T-cell (primary cell): ENCODE results near the gene ALDH2. TPM values are rescaled to one million over a fixed set of nuclear protein-coding genes. Genes with fewer than 3 reads are reported as not detected.

Source experiments
- ATAC-seq, 4 experiments: fragments of 200-7000 bp in 3 of 4; fragments of 150-1000 bp in 1 of 4; cut with Tn5 transposase; replicated peaks in 1 of 4; 1 replicate in 3 of 4; 2 replicates in 1 of 4; pipeline ENCODE4 v1.10.0; 2021; ENCODE audit warnings: moderate library complexity in 3 of 4, mild to moderate bottlenecking in 2 of 4, moderate number of reproducible peaks in 1 of 4
- CTCF ChIA-PET, 2 donors: fragments of 300-600 bp; sonication (Branson Sonifier 250); formaldehyde crosslinking; loops; one replicate each; lab custom pipeline; 2022; ENCODE audit warnings: antibody characterized with exemption in 2 of 2; lab: Charles Lee
- POLR2A ChIA-PET, 2 donors: fragments of 300-600 bp; sonication (Branson Sonifier 250); formaldehyde crosslinking; loops; one replicate each; lab custom pipeline; 2022; ENCODE audit warnings: antibody characterized with exemption in 2 of 2; lab: Charles Lee
- DNase-seq, 35 experiments: peaks; one replicate each; pipeline versions ENCODE4 v3.0.0 to v3.0.0-alpha.2; 2013 to 2023
- H3K27ac ChIP-seq: one replicate; pipeline ENCODE4 v1.5.1; 2013; ENCODE audit warnings: low read length
- H3K27me3 ChIP-seq, 2 experiments: replicated peaks in 1 of 2; 1 replicate in 1 of 2; 2 replicates in 1 of 2; pipeline versions ENCODE4 v1.6.1 to v1.7.0; 2013; ENCODE audit warnings: low read length in 1 of 2, mixed read lengths in 1 of 2; ENCODE audit not compliant: control insufficient read depth in 2 of 2, insufficient read depth in 2 of 2; ENCODE audit errors: extremely low read depth in 1 of 2
- H3K36me3 ChIP-seq, 2 donors: 1 replicate in 1 of 2; 2 replicates in 1 of 2; pipeline versions ENCODE4 v1.6.1 to v1.7.0; 2013; ENCODE audit warnings: low read length in 1 of 2; ENCODE audit not compliant: control insufficient read depth in 2 of 2, insufficient read depth in 1 of 2; ENCODE audit errors: extremely low read depth in 1 of 2
- H3K4me1 ChIP-seq, 2 experiments: 1 replicate in 1 of 2; 2 replicates in 1 of 2; pipeline versions ENCODE4 v1.6.1 to v1.7.0; 2013; ENCODE audit warnings: low read length in 2 of 2, mixed read lengths in 1 of 2; ENCODE audit not compliant: insufficient read depth in 2 of 2, control insufficient read depth in 1 of 2; ENCODE audit errors: extremely low read depth in 1 of 2
- H3K4me3 ChIP-seq, 2 donors: 1 replicate in 1 of 2; 2 replicates in 1 of 2; pipeline versions ENCODE4 v1.5.1 to v1.7.0; 2013; ENCODE audit warnings: mild to moderate bottlenecking in 2 of 2, low read length in 1 of 2, moderate library complexity in 1 of 2; ENCODE audit not compliant: control insufficient read depth in 1 of 2; ENCODE audit errors: extremely low read depth in 1 of 2
- H3K9me3 ChIP-seq: 2 replicates; pipeline ENCODE4 v1.7.0; 2013
- H3K27ac Mint-ChIP-seq, 2 donors: one replicate each; pipeline ENCODE4 v1.8.0; 2020 to 2021; ENCODE audit warnings: mild to moderate bottlenecking in 2 of 2, mixed read lengths in 2 of 2
- H3K27me3 Mint-ChIP-seq, 2 donors: one replicate each; pipeline ENCODE4 v1.8.0; 2021 to 2022; ENCODE audit warnings: mixed read lengths in 2 of 2
- H3K36me3 Mint-ChIP-seq: one replicate; pipeline ENCODE4 v1.8.0; 2021; ENCODE audit warnings: mixed read lengths
- H3K4me1 Mint-ChIP-seq, 3 donors: one replicate each; pipeline ENCODE4 v1.8.0; 2020 to 2022; ENCODE audit warnings: mixed read lengths in 3 of 3, mild to moderate bottlenecking in 1 of 3
- H3K4me3 Mint-ChIP-seq, 3 donors: one replicate each; pipeline ENCODE4 v1.8.0; 2020 to 2022; ENCODE audit warnings: mild to moderate bottlenecking in 3 of 3, mixed read lengths in 3 of 3, moderate library complexity in 3 of 3
- H3K9me3 Mint-ChIP-seq, 3 donors: one replicate each; pipeline ENCODE4 v1.8.0; 2020 to 2022; ENCODE audit warnings: mixed read lengths in 3 of 3
- WGBS: methylation state at CpG from one replicate; pipeline ENCODE4 v1.1.5; 2013; ENCODE audit warnings: missing lambda C conversion rate; ENCODE audit not compliant: insufficient coverage; 5-methylcytosine and 5-hydroxymethylcytosine counted together
- total RNA-seq, 35 experiments: library from RNA in 6 of 35; stranded (reverse) in 6 of 35; fragments of 120-200 nt in 1 of 35; gene quantifications; one replicate each; pipeline versions ENCODE4 v1.2.1 to v1.2.4 and lab custom pipeline; 2013 to 2026

ALDH2 gene
- total RNA-seq, 5 donors from 2014 or later (not counting 1 experiment from before 2014, with no cell fraction given) = 1.3 to 3.5 (median 2.5) TPM

DNA sequence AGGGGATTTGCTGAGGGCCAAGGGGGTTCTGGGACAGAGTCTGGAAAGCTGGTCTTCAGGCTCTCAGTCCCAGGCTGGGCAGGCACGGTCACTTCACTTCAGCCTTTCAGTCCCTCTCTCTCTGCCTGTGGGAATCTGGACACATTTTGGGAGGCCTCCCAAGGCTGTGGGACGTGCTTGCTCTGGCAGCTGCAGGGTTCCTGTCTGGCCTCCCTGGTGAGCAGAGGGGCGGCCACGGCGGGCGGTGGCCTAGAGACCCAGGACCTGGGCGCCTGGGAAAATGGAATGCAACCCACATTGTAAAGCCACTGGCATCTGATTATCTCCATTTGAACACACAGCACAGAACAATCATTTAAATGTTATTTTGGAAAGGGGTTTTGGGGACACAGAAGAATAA, 10.1 kb upstream of the ALDH2 start:
- ATAC-seq (no peak), DNase-seq (no peak)
- no peak overlapping the region for H3K4me3 Mint-ChIP-seq
- 85% methylated on average over 4 of the region's 7 CpGs for WGBS
- Histone ChIP-seq H3K4me1 (peaks cover 0 to 9% of the 10 kb centered on the region in 2 experiments), H3K36me3 (peaks cover 9 to 38% of the 10 kb centered on the region in 2 donors), H3K4me3 (no peak overlapping the region), H3K27me3 (no peaks in the 10 kb centered on the region), H3K27ac (no peak overlapping the region), H3K9me3 (no peaks in the 10 kb centered on the region)
- ChIA-PET CTCF (no interaction called here), POLR2A (no interaction called here)
- peaks cover 0 to 12% (median 3%) of the 10 kb centered on the region in 3 donors for H3K4me1 Mint-ChIP-seq
- H3K36me3 Mint-ChIP-seq = peaks cover 15% of the 10 kb centered on the region
- H3K9me3 Mint-ChIP-seq = no peaks in the 10 kb centered on the region
- no peak overlapping the region for H3K27ac Mint-ChIP-seq
- H3K27me3 Mint-ChIP-seq = peaks cover 0 to 5% of the 10 kb centered on the region in 2 donors

GRCh38 chr12:111757361-111758119, 9.2 kb upstream of the ALDH2 start:
- no peak for ATAC-seq
- H3K9me3 Mint-ChIP-seq = no peaks in the 10 kb centered on the region
- Histone ChIP-seq H3K27me3 (peaks cover 0 to 2% of the 10 kb centered on the region in 2 experiments), H3K4me1 (peaks cover 0 to 9% of the 10 kb centered on the region in 2 experiments), H3K36me3 (peaks cover 9 to 38% of the 10 kb centered on the region in 2 donors), H3K9me3 (no peaks in the 10 kb centered on the region), H3K27ac (no peak overlapping the region), H3K4me3 (no peak overlapping the region)
- H3K27me3 Mint-ChIP-seq = peaks cover 5 to 8% of the 10 kb centered on the region in 2 donors
- H3K4me3 Mint-ChIP-seq = no peak overlapping the region
- H3K4me1 Mint-ChIP-seq = peaks cover 0 to 12% (median 3%) of the 10 kb centered on the region in 3 donors
- H3K36me3 Mint-ChIP-seq = peaks cover 15% of the 10 kb centered on the region
- ChIA-PET POLR2A (no interaction called here), CTCF (no interaction called here)
- H3K27ac Mint-ChIP-seq = no peak overlapping the region
- 47% methylated on average over 12 of the region's 15 CpGs for WGBS
- peak in 1 of 35 experiments; percentile 21 for DNase-seq

- POLR2A ChIA-PET = no interaction called here
- ATAC-seq = no peak
- 86% methylated on average over 9 of the region's 9 CpGs for WGBS
- no peaks in the 10 kb centered on the region for H3K9me3 Mint-ChIP-seq
- H3K4me1 Mint-ChIP-seq = peaks cover 0 to 12% (median 3%) of the 10 kb centered on the region in 3 donors
- no peak overlapping the region for H3K4me3 Mint-ChIP-seq
- Histone ChIP-seq H3K36me3 (peaks cover 8 to 37% of the 10 kb centered on the region in 2 donors), H3K27me3 (peaks cover 0 to 2% of the 10 kb centered on the region in 2 experiments), H3K4me1 (peaks cover 0 to 9% of the 10 kb centered on the region in 2 experiments), H3K4me3 (no peak overlapping the region), H3K27ac (no peak overlapping the region), H3K9me3 (no peaks in the 10 kb centered on the region)
- CTCF ChIA-PET = no interaction called here
- no peak overlapping the region for H3K27ac Mint-ChIP-seq
- peaks cover 15% of the 10 kb centered on the region for H3K36me3 Mint-ChIP-seq
- no peak for DNase-seq
- H3K27me3 Mint-ChIP-seq = peaks cover 5 to 14% of the 10 kb centered on the region in 2 donors
These were observed 8.6 kb upstream of the ALDH2 start for GRCh38 chr12:111758120-111758561.

DNA sequence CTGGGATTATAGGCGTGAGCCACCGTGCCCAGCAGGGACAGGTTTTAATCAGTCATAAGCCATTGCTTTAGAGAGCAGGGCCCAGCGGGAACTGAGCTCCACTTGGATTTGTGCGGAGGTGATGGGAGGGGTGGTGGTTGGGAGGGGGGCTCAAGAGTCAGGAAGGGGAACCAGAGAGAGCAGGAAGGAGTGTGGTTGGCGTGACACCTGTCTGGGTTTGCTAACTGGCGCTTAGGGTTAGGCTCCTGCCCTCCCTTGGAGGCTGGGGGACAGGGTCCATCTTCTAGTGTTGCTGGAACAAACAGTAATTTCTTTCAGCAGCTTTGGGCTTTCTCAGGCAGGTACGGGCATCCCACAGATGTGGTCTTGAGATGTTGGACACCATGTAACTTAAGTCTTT, 7.5 kb upstream of the ALDH2 start:
- H3K4me1 ChIP-seq = peaks cover 0 to 9% of the 10 kb centered on the region in 2 experiments
- no peaks in the 10 kb centered on the region for H3K9me3 Mint-ChIP-seq
- ChIA-PET POLR2A (no interaction called here), CTCF (no interaction called here)
- whole genome bisulfite sequencing = 49% methylated on average over 5 of the region's 7 CpGs
- H3K27me3 Mint-ChIP-seq = peaks cover 10 to 25% of the 10 kb centered on the region in 2 donors
- ATAC-seq (no peak), DNase-seq (no peak)
- no peaks in the 10 kb centered on the region for H3K9me3 ChIP-seq
- no peak overlapping the region for H3K4me3 Mint-ChIP-seq
- no peak overlapping the region for H3K27ac ChIP-seq
- no peak overlapping the region for H3K4me3 ChIP-seq
- H3K36me3 ChIP-seq = peaks cover 0 to 30% of the 10 kb centered on the region in 2 donors
- peaks cover 0 to 13% (median 3%) of the 10 kb centered on the region in 3 donors for H3K4me1 Mint-ChIP-seq
- H3K27me3 ChIP-seq = peaks cover 0 to 5% of the 10 kb centered on the region in 2 experiments
- peak overlapping the region in 1 of 2 donors; percentile 44 for H3K27ac Mint-ChIP-seq
- H3K36me3 Mint-ChIP-seq = peaks cover 15% of the 10 kb centered on the region

GRCh38 chr12:111759991-111760390, 6.7 kb upstream of the ALDH2 start:
- Histone ChIP-seq H3K4me3 (no peak overlapping the region), H3K4me1 (peaks cover 0 to 9% of the 10 kb centered on the region in 2 experiments), H3K9me3 (no peaks in the 10 kb centered on the region), H3K27ac (no peak overlapping the region), H3K36me3 (peaks cover 0 to 23% of the 10 kb centered on the region in 2 donors), H3K27me3 (peaks cover 0 to 8% of the 10 kb centered on the region in 2 experiments)
- WGBS = 77% methylated on average over 5 of the region's 9 CpGs
- peaks cover 0 to 15% (median 3%) of the 10 kb centered on the region in 3 donors for H3K4me1 Mint-ChIP-seq
- no peak overlapping the region for H3K4me3 Mint-ChIP-seq
- DNase-seq (no peak), ATAC-seq (no peak)
- ChIA-PET CTCF (no interaction called here), POLR2A (no interaction called here)
- peaks cover 13 to 31% of the 10 kb centered on the region in 2 donors for H3K27me3 Mint-ChIP-seq
- peaks cover 12% of the 10 kb centered on the region for H3K36me3 Mint-ChIP-seq
- no peak overlapping the region for H3K27ac Mint-ChIP-seq
- H3K9me3 Mint-ChIP-seq = no peaks in the 10 kb centered on the region

DNA sequence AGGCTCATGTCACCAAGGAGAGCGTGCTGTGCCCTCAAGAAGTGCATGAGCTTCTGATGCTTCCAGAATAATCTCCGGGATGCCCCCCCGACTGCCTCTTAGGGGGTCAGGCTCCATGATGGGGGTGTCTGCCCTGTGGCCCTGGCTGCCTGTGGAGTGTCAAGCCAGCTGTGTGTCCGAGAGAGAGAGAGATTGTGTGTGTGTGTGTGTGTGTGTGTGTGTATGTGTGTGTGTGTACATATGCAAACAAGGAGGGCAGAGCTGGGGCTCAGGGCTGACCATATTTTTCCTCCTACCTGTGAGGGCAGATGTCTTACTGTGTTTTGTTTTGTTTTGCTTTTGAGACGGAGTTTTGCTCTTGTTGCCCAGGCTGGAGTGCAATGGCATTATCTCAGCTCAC, 5.6 kb upstream of the ALDH2 start:
- H3K27ac ChIP-seq = no peak overlapping the region
- no peak overlapping the region for H3K4me3 Mint-ChIP-seq
- DNase-seq (no peak), ATAC-seq (no peak)
- no peaks in the 10 kb centered on the region for H3K9me3 ChIP-seq
- peaks cover 2 to 15% (median 3%) of the 10 kb centered on the region in 3 donors for H3K4me1 Mint-ChIP-seq
- peaks cover 0 to 13% of the 10 kb centered on the region in 2 donors for H3K36me3 ChIP-seq
- POLR2A ChIA-PET = interaction anchor here in 1 of 2 donors (0.7 kb wide), 1 partner anchor 981 kb away, joined by 3 read pairs; no protein-coding TSS in a partner anchor
- H3K27ac Mint-ChIP-seq = no peak overlapping the region
- CTCF ChIA-PET = interaction anchor here in 1 of 2 donors (0.7 kb wide), 1 partner anchor 126 kb away, joined by 3 read pairs; no protein-coding TSS in a partner anchor
- H3K36me3 Mint-ChIP-seq = peaks cover 6% of the 10 kb centered on the region
- peaks cover 0 to 10% of the 10 kb centered on the region in 2 experiments for H3K4me1 ChIP-seq
- peaks cover 0 to 19% of the 10 kb centered on the region in 2 experiments for H3K27me3 ChIP-seq
- no peak overlapping the region for H3K4me3 ChIP-seq
- H3K27me3 Mint-ChIP-seq = peaks cover 13 to 41% of the 10 kb centered on the region in 2 donors
- WGBS = 61% methylated on average over 3 of the region's 5 CpGs
- H3K9me3 Mint-ChIP-seq = no peaks in the 10 kb centered on the region
